PC-3 (cell line): Measurements from ENCODE around the gene FCHO1.

Experiments
- CTCF ChIP-seq: fragments of 300-600 bp; sonication (generic); conservative IDR thresholded peaks from 2 replicates; pipeline ENCODE4 v1.5.1; 2017; ENCODE audit warnings: antibody characterized with exemption, low read depth, mild to moderate bottlenecking, low read length
- EZH2 ChIP-seq: fragments of 300-600 bp; sonication (generic); IDR thresholded peaks from one replicate; pipeline ENCODE4 v1.6.1; 2017; ENCODE audit warnings: antibody characterized with exemption, mild to moderate bottlenecking, low read length; ENCODE audit not compliant: unreplicated experiment
- EZH2phosphoT487 ChIP-seq: fragments of 300-600 bp; sonication (generic); IDR thresholded peaks from 2 replicates; pipeline ENCODE4 v1.6.1; 2018; ENCODE audit warnings: mild to moderate bottlenecking, antibody characterized with exemption, low read length, borderline replicate concordance

- TF ChIP-seq EZH2 (no peak), CTCF (no peak), EZH2phosphoT487 (no peak)
Observed at GRCh38 chr19:17754634-17755442, 3.6 kb downstream of the FCHO1 start.
